Measurements from ENCODE around the gene TMEM258. TPM values are rescaled to one million over a fixed set of nuclear protein-coding genes. Genes with fewer than 3 reads are reported as not detected.

The TMEM258 gene
- total RNA-seq, 1 experiment from 2014 or later: 201 TPM

- DNase-seq: no peak
- H3K4me1 Mint-ChIP-seq: peaks cover 10 to 11% of the 10 kb centered on the region in 2 experiments
Measured at GRCh38 chr11:61839742-61840141, 47.3 kb upstream of the TMEM258 start.

More at GRCh38 chr11:61839742-61840141, 47.3 kb upstream of the TMEM258 start:
- H3K79me2 ChIP-seq (ENCODE audit: insufficient read depth, low read length): no peaks in the 10 kb centered on the region; the same call in 1 of the 2 replicates
- no peak overlapping the region for H2AK5ac ChIP-seq (ENCODE audit: insufficient read length, low read length)
- no peak overlapping the region for H2BK120ac ChIP-seq (ENCODE audit: low read depth, low read length, poor library complexity, severe bottlenecking)
- no peak overlapping the region for H3K14ac ChIP-seq (ENCODE audit: insufficient read depth, low read length)
- H3K4me2 ChIP-seq (ENCODE audit: insufficient read depth, insufficient read length, low read length): no peak overlapping the region
- no peak overlapping the region for H3K27ac Mint-ChIP-seq
- no peaks in the 10 kb centered on the region for H3K27me3 ChIP-seq (ENCODE audit: insufficient read depth, low read length)
- no peak overlapping the region for H3K27ac ChIP-seq (ENCODE audit: insufficient read length, low read depth, low read length)
- H2BK15ac ChIP-seq (ENCODE audit: low read depth, low read length): no peak overlapping the region
- no peak overlapping the region for H3K18ac ChIP-seq (ENCODE audit: insufficient read length, low read depth, low read length)
- H4K8ac ChIP-seq (replicated peaks; ENCODE audit: insufficient read length, low read depth, low read length): no peak overlapping the region
- no peak overlapping the region for H3K4ac ChIP-seq (ENCODE audit: low read depth, low read length)
- H3K23me2 ChIP-seq (ENCODE audit: insufficient read length, low read depth, low read length, poor library complexity, severe bottlenecking): no peaks in the 10 kb centered on the region
- H3K36me3 Mint-ChIP-seq (ENCODE audit: insufficient read depth in 1 of 3, low read depth in 3 of 3): peaks cover 54 to 81% (median 79%) of the 10 kb centered on the region in 3 experiments
- H4K91ac ChIP-seq (ENCODE audit: insufficient read length, low read depth, low read length): no peak overlapping the region
- no peak overlapping the region for H3K9ac ChIP-seq (ENCODE audit: extremely low read depth, insufficient read length, low read length)
- no peaks in the 10 kb centered on the region for H3K9me3 Mint-ChIP-seq
- H2AFZ ChIP-seq (ENCODE audit: low read length): no peak overlapping the region
- no CpG with 5 or more reads among the region's 2 CpGs for WGBS (ENCODE audit: extremely low coverage, insufficient read length, low lambda C conversion rate)
- no peak overlapping the region for H2BK12ac ChIP-seq (ENCODE audit: insufficient read length, low read depth, low read length)
- peaks cover 2% of the 10 kb centered on the region for H3K79me1 ChIP-seq (ENCODE audit: insufficient read depth, low read depth, low read length, poor library complexity, severe bottlenecking)
- no peak overlapping the region for H3T11ph ChIP-seq (ENCODE audit: low read length)
- H4K5ac ChIP-seq (ENCODE audit: insufficient read length, low read depth, low read length): no peak overlapping the region
- H4K20me1 ChIP-seq (ENCODE audit: control insufficient read depth, insufficient read depth, insufficient read length): peaks cover 3% of the 10 kb centered on the region
- TF ChIP-seq, protein P1, sequence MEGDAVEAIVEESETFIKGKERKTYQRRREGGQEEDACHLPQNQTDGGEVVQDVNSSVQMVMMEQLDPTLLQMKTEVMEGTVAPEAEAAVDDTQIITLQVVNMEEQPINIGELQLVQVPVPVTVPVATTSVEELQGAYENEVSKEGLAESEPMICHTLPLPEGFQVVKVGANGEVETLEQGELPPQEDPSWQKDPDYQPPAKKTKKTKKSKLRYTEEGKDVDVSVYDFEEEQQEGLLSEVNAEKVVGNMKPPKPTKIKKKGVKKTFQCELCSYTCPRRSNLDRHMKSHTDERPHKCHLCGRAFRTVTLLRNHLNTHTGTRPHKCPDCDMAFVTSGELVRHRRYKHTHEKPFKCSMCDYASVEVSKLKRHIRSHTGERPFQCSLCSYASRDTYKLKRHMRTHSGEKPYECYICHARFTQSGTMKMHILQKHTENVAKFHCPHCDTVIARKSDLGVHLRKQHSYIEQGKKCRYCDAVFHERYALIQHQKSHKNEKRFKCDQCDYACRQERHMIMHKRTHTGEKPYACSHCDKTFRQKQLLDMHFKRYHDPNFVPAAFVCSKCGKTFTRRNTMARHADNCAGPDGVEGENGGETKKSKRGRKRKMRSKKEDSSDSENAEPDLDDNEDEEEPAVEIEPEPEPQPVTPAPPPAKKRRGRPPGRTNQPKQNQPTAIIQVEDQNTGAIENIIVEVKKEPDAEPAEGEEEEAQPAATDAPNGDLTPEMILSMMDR (conservative IDR thresholded peaks at IDR 0.05): no peak
- H3K23ac ChIP-seq (ENCODE audit: insufficient read length, low read depth, low read length): no peak overlapping the region
- H2BK20ac ChIP-seq (ENCODE audit: low read depth, low read length, poor library complexity, severe bottlenecking): no peak overlapping the region
- H3K4me3 Mint-ChIP-seq: no peak overlapping the region
- no peaks in the 10 kb centered on the region for H3K4me1 ChIP-seq (ENCODE audit: insufficient read depth, low read length)
- no peaks in the 10 kb centered on the region for H3K27me3 Mint-ChIP-seq (ENCODE audit: low read depth)
- H3K9me3 ChIP-seq (ENCODE audit: control insufficient read depth, low read depth, low read length): no peaks in the 10 kb centered on the region
- no peak overlapping the region for H2BK5ac ChIP-seq (ENCODE audit: insufficient read length, low read length)
- no peak overlapping the region for H3K56ac ChIP-seq (ENCODE audit: insufficient read length, low read depth, low read length)
